OCI-M2 (cell line): Measurements from ENCODE around the gene BRWD1.

ENCODE experiments used
- DNase-seq: peaks from one replicate; lab custom pipeline; 2025; ENCODE audit not compliant: unreplicated experiment; lab: John Stamatoyannopoulos, UW

The BRWD1 gene

DNA sequence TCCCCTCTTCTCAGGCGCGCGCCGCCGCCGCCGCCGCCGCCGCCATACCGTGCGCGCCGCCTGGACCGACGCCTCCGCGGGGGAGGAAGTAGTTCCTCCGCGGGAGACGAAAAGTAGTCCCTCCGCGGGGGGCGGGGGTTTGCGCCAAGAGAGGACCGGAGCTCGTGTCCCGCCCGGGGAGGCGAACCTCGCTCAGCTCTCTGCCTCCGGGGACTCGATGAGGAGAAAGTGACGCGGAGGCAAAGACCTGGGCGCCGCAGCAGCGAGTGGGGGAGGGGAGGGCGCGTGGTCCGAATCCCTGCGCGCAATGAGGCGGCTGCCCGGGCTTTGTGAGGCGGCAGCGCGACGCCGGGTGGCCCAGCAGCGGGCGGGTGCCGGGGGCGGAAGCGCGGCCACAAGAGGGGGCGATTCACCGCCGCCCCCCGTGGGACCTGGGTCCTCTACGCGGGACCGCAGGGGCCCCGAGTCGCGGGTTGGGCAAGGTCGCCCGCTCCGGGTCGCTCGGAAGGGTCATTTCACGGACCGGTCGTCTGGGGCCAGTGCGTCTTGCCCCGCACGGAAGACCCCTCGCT is at the start of gene BRWD1:
Gene BRWD1 (minus strand): TSS at position 62 of the 572 bp plus-strand sequence. CDS start 141 bp downstream, outside the sequence.
- DNase-seq = peak; percentile 90

DNA sequence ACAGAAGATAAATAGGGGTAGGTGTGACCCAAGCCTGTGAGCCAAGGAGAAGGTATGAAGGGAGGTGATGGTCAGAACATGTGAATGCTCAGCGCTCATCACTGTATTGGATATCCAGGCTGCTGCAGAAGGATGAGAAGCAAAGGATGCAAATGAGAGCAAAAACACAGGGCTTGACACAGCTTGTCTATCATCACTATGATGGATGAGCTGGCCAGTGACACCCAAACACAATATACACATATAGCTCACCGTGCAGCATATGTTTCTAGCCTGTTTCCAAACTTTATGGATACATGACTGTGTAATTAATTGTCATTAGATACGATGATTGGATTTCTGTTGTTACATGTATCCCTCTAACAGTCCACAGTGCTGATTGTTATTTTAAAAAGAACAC is 49.3 kb upstream of the BRWD1 start:
- DNase-seq = no peak

DNA sequence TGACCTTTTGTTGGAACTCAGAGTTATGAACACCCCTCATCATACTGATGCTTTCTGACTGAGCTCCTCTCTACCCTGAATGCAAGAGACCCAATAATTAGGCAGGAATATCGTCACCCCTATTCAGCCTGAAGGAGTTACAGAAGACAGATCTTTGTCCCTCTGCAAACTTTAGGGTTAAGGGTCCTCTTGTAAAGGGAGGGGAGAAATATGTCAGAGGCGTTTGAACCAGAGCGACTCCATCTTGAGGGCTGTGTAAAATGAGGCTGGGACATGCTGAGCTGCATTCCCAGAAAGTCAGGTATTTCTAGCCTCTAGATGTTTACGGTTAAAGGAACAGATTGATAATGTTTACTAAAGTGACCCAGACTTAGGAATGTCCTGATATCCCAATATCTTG is 46.0 kb upstream of the BRWD1 start:
- no peak for DNase-seq

DNA sequence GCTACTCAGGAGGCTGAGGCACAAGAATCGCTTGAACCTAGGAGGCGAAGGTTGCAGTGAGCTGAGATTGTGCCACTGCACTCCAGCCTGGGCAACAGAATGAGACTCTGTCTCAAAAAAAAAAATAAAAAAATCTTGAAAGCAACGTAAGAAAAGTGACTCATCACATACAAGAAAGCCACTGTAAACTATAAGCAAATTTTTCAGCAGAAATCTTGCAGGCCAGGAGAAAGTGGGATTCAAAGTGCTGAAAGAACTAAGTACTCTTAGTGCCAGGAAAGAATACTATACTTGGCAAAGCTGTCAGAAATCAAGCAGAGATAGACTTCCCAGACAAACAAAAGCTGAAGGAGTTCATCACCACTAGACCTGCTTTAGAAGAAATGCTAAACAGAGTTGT is 39.9 kb upstream of the BRWD1 start:
- DNase-seq = no peak

GRCh38 chr21:39350094-39351005 is 36.9 kb upstream of the BRWD1 start:
- peak; percentile 70 for DNase-seq

DNA sequence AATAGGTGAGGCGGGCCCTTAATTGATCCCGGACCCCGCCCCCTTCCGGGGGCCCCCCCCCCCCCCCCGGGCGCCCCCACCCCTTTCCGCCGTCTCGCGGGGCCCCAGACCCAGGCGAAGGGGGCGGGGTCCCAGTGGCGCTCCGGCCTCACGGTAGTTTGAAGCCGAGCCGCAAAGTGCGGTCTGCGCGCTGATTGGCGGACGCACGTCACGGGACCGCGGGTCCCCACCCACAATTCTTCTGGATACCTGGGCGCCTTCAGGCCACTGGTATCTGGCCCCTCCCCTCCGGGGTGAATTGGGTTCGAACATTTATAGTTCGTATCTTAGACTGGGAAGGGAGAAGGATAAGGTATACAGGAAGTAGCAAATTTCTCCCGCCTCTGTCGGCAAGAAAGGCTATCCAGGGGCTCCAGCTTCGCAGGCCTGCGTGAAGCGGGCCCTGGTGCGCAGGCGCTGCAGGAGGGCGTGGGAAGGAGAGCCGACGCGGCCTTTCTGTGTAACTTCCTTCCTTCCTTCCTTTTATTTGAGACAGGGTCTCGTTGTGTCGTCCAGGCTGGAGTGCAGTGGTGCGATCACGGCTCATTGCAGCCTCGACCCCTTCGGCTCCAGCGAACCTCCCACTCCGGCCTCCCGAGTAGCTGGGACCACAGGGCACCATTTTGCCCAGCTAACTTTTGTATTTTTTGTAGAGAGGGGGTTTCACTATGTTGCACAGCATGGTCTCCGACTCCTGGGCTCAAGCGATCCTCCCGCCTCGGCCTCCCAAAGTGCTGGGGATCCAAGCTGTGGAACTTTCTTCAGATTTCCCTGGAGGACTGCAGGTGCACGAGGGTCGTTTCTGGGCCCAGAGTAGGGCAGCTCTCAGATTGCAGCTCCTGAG is 36.0 kb upstream of the BRWD1 start:
- DNase-seq = peak; percentile 99

- DNase-seq = peak; percentile 98
Measured at GRCh38 chr21:39348355-39349210, 35.2 kb upstream of the BRWD1 start, which contains the start of gene HMGN1. HMGN1 (minus strand) TSS chr21:39349088; CDS start chr21:39348917, 171 bp downstream.

GRCh38 chr21:39348040-39348354 is 34.6 kb upstream of the BRWD1 start:
- no peak for DNase-seq

DNA sequence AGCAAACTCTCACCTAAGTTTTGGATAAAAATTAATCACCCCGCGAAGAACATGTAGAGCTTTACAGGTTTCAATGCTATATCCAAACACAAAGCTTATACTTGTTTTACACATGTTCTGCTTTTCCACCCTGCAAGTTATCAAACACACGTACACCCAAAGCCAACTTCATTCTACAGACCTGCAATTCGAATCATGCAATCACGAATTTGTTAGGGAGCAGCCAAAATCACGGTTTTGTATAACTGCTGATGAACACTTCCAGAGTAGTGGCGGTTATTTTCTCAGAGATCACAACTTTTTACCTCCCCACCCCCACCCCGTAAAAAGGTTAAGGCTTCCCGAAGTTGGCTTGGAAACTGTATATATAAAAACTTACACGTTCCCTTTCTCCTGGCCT is 34.1 kb upstream of the BRWD1 start:
- no peak for DNase-seq

DNA sequence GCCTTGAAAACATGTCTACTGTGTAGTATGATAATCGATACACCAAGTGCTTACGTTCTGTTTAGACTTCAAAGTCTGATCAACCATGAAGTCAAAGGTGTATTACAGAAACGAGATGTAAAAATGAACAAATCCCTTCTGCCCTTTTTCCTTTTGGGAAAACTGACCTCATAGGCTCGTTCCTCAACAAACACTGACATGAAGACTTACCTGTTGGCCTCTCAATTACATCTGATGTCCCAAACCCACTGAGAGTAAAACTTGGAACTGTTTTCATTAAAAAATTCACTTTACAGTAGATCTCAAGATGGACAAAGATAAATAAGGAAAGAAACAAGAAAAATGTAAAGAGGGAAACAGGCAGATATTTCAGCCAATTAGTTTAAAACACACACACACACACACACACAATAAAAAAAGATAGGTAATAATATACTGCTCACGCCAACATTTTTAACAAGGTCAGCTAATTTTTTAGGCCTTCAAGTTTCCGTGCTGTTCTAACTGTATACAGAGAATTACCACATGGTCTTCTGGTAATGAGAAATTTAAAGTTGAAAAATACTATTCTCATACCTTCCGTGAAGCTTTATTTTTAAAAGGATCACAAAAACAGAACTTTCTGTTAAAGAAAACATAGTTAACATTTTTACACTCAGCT is 33.4 kb upstream of the BRWD1 start:
- DNase-seq = no peak

DNA sequence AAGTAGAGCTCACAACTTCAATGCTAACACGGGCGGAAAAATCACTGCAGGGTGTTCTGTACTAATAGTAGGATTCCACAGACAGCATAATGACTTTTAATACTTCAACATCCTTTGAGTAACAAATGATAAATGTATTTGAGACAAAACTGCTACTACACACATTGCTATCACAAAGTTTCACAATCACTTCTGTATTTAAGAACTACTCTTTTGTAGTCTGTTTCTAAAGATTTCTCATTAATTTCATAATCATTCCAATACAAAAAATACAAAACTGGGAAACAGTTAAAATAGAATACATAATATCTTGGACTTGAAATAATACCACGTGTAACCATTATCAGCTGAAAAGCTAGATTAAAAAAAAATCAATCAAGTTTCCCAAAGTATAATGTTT is 32.8 kb upstream of the BRWD1 start:
- DNase-seq = no peak

- no peak for DNase-seq
Measured at GRCh38 chr21:39345440-39345839, 32.0 kb upstream of the BRWD1 start.

- no peak for DNase-seq
Measured at GRCh38 chr21:39344848-39345247, 31.4 kb upstream of the BRWD1 start.

DNA sequence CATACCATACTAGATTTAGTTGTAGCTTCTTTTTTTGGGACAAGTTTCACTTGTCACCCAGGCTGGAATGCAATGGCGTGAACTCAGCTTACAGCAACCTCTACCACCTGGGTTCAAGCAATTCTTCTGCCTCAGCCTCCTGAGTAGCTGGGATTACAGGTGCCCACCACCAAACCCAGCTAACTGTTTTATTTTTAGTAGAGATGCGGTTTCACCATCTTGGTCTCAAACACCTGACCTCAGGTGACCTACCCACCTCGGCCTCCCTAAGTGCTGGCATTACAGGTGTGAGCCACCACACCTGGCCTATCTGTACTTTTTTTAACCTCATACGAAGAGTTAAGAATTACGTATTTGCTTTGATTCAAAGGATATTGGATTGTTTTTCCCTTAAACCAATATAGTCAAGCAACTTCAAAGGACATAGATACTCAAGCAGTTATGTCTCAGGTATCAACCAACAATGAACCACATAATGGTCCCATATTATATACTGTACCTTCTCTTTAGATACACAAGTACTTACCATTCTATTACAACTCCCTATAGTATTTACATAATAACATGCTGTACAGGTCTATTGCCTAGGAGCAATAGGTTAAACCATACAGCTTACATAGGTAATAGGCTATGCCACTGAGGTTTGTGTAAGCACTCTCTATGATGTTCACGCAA is 28.0 kb upstream of the BRWD1 start:
- no peak for DNase-seq

GRCh38 chr21:39340687-39341086 is 27.3 kb upstream of the BRWD1 start:
- no peak for DNase-seq

- no peak for DNase-seq
Measured at GRCh38 chr21:39339231-39339630, 25.8 kb upstream of the BRWD1 start.

DNA sequence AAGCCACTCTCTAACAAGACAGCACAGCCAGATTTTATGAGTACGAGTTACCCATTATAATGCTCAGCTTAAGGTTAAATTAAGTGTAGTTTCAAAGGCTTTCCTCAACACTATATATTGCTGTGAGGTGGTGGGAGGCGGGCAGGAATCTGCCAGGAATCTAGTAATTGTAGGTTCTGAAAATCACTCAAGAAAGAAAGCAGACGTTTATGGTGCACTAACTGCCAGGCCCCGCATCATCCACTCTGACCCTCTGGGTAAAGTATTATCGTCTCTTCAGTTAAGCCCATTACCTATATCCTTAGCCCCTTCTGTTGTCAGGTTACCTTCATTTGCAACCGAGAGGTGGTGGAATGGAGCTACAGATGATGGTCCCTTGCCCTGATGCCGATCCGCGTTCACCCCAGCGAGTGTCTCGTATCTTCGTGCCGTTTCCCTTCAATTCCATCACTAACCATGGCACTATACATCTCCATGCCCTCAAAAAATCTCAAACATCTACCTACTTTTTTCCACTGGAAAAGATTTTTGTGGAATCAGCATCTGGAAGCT is 23.1 kb upstream of the BRWD1 start:
- no peak for DNase-seq

- DNase-seq = no peak
Measured at GRCh38 chr21:39334611-39335010, 21.2 kb upstream of the BRWD1 start.

GRCh38 chr21:39332175-39332574 is 18.7 kb upstream of the BRWD1 start:
- no peak for DNase-seq
